GM12878 (cell line): ENCODE results near the gene PYGO2. TPM values are rescaled to one million over a fixed set of nuclear protein-coding genes. Genes with fewer than 3 reads are reported as not detected.
A peak's percentile ranks its signal among the peaks of the same experiment; 100 is the strongest.

Experiments used
- ATF3 ChIP-seq: IDR thresholded peaks from 2 replicates; pipeline ENCODE4 v1.6.1; 2011; ENCODE audit warnings: low read depth, mild to moderate bottlenecking, low read length, moderate library complexity, borderline replicate concordance; ENCODE audit errors: extremely low read depth
- ELK1 ChIP-seq: IDR thresholded peaks from 2 replicates; pipeline ENCODE4 v1.6.1; 2012; ENCODE audit warnings: low read depth, low read length, improper control_type of control experiment
- FOXK2 ChIP-seq: fragments of 450-650 bp; IDR thresholded peaks from 2 replicates; pipeline ENCODE4 v1.6.1; 2017; ENCODE audit warnings: mild to moderate bottlenecking, moderate library complexity
- HDAC6 ChIP-seq: fragments of 200-600 bp; sonication (generic); IDR thresholded peaks from one replicate; pipeline ENCODE4 v1.8.0; 2017; ENCODE audit warnings: antibody characterized with exemption; ENCODE audit not compliant: unreplicated experiment
- HDGF ChIP-seq: fragments of 450-650 bp; IDR thresholded peaks from 2 replicates; pipeline ENCODE4 v1.6.1; 2016; ENCODE audit warnings: antibody characterized with exemption
- KLF5 ChIP-seq: fragments of 450-650 bp; IDR thresholded peaks from 2 replicates; pipeline ENCODE4 v1.6.1; 2014; ENCODE audit warnings: mild to moderate bottlenecking; ENCODE audit not compliant: partially characterized antibody
- MEF2B ChIP-seq: fragments of 450-650 bp; IDR thresholded peaks from 2 replicates; pipeline ENCODE4 v1.6.1; 2018; ENCODE audit warnings: mild to moderate bottlenecking, moderate library complexity; ENCODE audit not compliant: partially characterized antibody, poor library complexity, severe bottlenecking
- MYB ChIP-seq: fragments of 150-350 bp; IDR thresholded peaks from 2 replicates; pipeline ENCODE4 v1.6.1; 2014; ENCODE audit warnings: mild to moderate bottlenecking, low read depth, low read length, borderline replicate concordance
- MYC ChIP-seq: IDR thresholded peaks from 2 replicates; pipeline ENCODE4 v1.6.1; 2011; ENCODE audit warnings: mild to moderate bottlenecking, low read length, moderate library complexity, inconsistent platforms; ENCODE audit not compliant: insufficient read depth, insufficient replicate concordance, insufficient read length, severe bottlenecking
- PKNOX1 ChIP-seq: fragments of 450-650 bp; IDR thresholded peaks from 2 replicates; pipeline ENCODE4 v1.6.1; 2016; ENCODE audit warnings: mild to moderate bottlenecking
- POU2F2 ChIP-seq: IDR thresholded peaks from 3 replicates; pipeline ENCODE4 v1.6.1; 2011; ENCODE audit warnings: low read depth, mild to moderate bottlenecking, low read length, borderline replicate concordance
- STAT3 ChIP-seq: IDR thresholded peaks from 2 replicates; pipeline ENCODE4 v1.6.1; 2011; ENCODE audit warnings: low read depth, low read length, improper control_type of control experiment
- TAF1 ChIP-seq: IDR thresholded peaks from 2 replicates; pipeline ENCODE4 v1.6.1; 2011; ENCODE audit warnings: mild to moderate bottlenecking, low read depth, low read length, borderline replicate concordance
- ZNF274 ChIP-seq: IDR thresholded peaks from one replicate; pipeline ENCODE4 v1.8.0; 2011; ENCODE audit not compliant: insufficient read length, insufficient read depth
- polyA plus RNA-seq, 11 experiments: library from polyadenylated mRNA; depleted of rRNA in 4 of 11; unstranded in 6 of 11; stranded (reverse) in 5 of 11; fragments of >200 nt; fragmentation: Nextera tagmentation in 4 of 11; fragmentation: Illumina TruSeq in 1 of 11; extraction: Ambion mirVana in 4 of 11; extraction: Trizol in 1 of 11; gene quantifications; 1 replicate in 1 of 11; 2 replicates in 10 of 11; pipeline versions ENCODE4 v1.2.1 to v1.2.3, GENCODE V29; 2011 to 2016; ENCODE audit warnings: inconsistent platforms in 2 of 11, missing spikeins in 2 of 11, low read depth in 1 of 11
- total RNA-seq, 4 experiments: library from RNA; depleted of rRNA in 3 of 4; stranded (reverse); fragments of >200 nt in 3 of 4; fragmentation: Illumina TruSeq in 1 of 4; extraction: Trizol in 1 of 4; gene quantifications; 2 replicates each; pipeline versions ENCODE4 v1.2.1 to v1.2.3, GENCODE V29; 2013 to 2021
- TF ChIP-seq, protein P1 (sequence below): fragments of 450-650 bp; IDR thresholded peaks from 2 replicates; pipeline ENCODE4 v1.6.1; 2014; ENCODE audit warnings: mild to moderate bottlenecking
- TF ChIP-seq, protein P2 (sequence below): fragments of 150-350 bp; IDR thresholded peaks from 2 replicates; pipeline ENCODE4 v1.6.1; 2016; ENCODE audit warnings: low read depth, low read length
- TF ChIP-seq, protein P3 (sequence below): fragments of 450-650 bp; IDR thresholded peaks from 2 replicates; pipeline ENCODE4 v1.6.1; 2017; ENCODE audit warnings: mild to moderate bottlenecking, low read depth, inconsistent platforms; ENCODE audit not compliant: poor library complexity, severe bottlenecking

Gene PYGO2
- total and polyA plus RNA-seq, 10 of the 15 experiments (the other 5 are each of a cell fraction or from before 2014, with no cell fraction given), result 8.1 to 33.8 (median 23.5) TPM

GRCh38 chr1:154982897-154983648 lies 21.5 kb upstream of the PYGO2 start, which contains the start of gene FLAD1 (continued):
- TF ChIP-seq POU2F2, result peak; percentile 7; the same call in 1 of the 3 replicates
- TF ChIP-seq FOXK2, result peak; percentile 40; the same call in 1 of the 2 replicates
- peak; percentile 100 for TF ChIP-seq PKNOX1
- TF ChIP-seq, protein P1, sequence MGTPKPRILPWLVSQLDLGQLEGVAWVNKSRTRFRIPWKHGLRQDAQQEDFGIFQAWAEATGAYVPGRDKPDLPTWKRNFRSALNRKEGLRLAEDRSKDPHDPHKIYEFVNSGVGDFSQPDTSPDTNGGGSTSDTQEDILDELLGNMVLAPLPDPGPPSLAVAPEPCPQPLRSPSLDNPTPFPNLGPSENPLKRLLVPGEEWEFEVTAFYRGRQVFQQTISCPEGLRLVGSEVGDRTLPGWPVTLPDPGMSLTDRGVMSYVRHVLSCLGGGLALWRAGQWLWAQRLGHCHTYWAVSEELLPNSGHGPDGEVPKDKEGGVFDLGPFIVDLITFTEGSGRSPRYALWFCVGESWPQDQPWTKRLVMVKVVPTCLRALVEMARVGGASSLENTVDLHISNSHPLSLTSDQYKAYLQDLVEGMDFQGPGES, result peak; percentile 98
- TF ChIP-seq MYB, result no peak
- TF ChIP-seq ZNF274, result no peak
- TF ChIP-seq KLF5, result peak; percentile 96
- peak; percentile 45; the same call in 1 of the 2 replicates for TF ChIP-seq ATF3
- peak; percentile 62; the same call in 1 of the 2 replicates for TF ChIP-seq ELK1
- no peak for TF ChIP-seq TAF1
- no peak for TF ChIP-seq HDAC6
- no peak for TF ChIP-seq MEF2B
- TF ChIP-seq, protein P2, sequence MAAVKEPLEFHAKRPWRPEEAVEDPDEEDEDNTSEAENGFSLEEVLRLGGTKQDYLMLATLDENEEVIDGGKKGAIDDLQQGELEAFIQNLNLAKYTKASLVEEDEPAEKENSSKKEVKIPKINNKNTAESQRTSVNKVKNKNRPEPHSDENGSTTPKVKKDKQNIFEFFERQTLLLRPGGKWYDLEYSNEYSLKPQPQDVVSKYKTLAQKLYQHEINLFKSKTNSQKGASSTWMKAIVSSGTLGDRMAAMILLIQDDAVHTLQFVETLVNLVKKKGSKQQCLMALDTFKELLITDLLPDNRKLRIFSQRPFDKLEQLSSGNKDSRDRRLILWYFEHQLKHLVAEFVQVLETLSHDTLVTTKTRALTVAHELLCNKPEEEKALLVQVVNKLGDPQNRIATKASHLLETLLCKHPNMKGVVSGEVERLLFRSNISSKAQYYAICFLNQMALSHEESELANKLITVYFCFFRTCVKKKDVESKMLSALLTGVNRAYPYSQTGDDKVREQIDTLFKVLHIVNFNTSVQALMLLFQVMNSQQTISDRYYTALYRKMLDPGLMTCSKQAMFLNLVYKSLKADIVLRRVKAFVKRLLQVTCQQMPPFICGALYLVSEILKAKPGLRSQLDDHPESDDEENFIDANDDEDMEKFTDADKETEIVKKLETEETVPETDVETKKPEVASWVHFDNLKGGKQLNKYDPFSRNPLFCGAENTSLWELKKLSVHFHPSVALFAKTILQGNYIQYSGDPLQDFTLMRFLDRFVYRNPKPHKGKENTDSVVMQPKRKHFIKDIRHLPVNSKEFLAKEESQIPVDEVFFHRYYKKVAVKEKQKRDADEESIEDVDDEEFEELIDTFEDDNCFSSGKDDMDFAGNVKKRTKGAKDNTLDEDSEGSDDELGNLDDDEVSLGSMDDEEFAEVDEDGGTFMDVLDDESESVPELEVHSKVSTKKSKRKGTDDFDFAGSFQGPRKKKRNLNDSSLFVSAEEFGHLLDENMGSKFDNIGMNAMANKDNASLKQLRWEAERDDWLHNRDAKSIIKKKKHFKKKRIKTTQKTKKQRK, result peak; percentile 97
- peak; percentile 50 for TF ChIP-seq MYC
- TF ChIP-seq STAT3, result no peak
- TF ChIP-seq HDGF, result 0 out of 2 replicates have a peak, but pooled peaks have one; percentile 22
- TF ChIP-seq, protein P3, sequence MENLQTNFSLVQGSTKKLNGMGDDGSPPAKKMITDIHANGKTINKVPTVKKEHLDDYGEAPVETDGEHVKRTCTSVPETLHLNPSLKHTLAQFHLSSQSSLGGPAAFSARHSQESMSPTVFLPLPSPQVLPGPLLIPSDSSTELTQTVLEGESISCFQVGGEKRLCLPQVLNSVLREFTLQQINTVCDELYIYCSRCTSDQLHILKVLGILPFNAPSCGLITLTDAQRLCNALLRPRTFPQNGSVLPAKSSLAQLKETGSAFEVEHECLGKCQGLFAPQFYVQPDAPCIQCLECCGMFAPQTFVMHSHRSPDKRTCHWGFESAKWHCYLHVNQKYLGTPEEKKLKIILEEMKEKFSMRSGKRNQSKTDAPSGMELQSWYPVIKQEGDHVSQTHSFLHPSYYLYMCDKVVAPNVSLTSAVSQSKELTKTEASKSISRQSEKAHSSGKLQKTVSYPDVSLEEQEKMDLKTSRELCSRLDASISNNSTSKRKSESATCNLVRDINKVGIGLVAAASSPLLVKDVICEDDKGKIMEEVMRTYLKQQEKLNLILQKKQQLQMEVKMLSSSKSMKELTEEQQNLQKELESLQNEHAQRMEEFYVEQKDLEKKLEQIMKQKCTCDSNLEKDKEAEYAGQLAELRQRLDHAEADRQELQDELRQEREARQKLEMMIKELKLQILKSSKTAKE, result peak; percentile 99
